ENCODE results near the gene MON1B.
"Not testable (repeated sequence)": the region's sequence is repeated elsewhere in the genome, so short reads cannot be mapped to it uniquely, and the experiment has no call there.

Gene MON1B

GRCh38 chr16:77242471-77242870, 51.5 kb downstream of the MON1B start:
- H3K27me3 Mint-ChIP-seq (ENCODE audit: low read depth); H3K4me3 Mint-ChIP-seq; H3K4me1 Mint-ChIP-seq (ENCODE audit: low read depth); H3K27ac Mint-ChIP-seq; DNase-seq (ENCODE audit: low spot score); H3K9me3 Mint-ChIP-seq; H3K36me3 Mint-ChIP-seq (ENCODE audit: low read depth): not testable (repeated sequence)

GRCh38 chr16:77246150-77246549, 55.2 kb downstream of the MON1B start:
- H3K27me3 Mint-ChIP-seq (ENCODE audit: low read depth), result no peaks in the 10 kb centered on the region
- no peak for DNase-seq (ENCODE audit: low spot score)
- H3K4me3 Mint-ChIP-seq, result no peak overlapping the region
- H3K27ac Mint-ChIP-seq, result no peak overlapping the region
- H3K4me1 Mint-ChIP-seq (ENCODE audit: low read depth), result no peaks in the 10 kb centered on the region
- no peaks in the 10 kb centered on the region for H3K9me3 Mint-ChIP-seq
- H3K36me3 Mint-ChIP-seq (ENCODE audit: low read depth), result no peaks in the 10 kb centered on the region

GRCh38 chr16:77250400-77250799, 59.4 kb downstream of the MON1B start:
- H3K4me3 Mint-ChIP-seq, result no peak overlapping the region
- no peak overlapping the region for H3K27ac Mint-ChIP-seq
- no peak for DNase-seq (ENCODE audit: low spot score)
- no peaks in the 10 kb centered on the region for H3K9me3 Mint-ChIP-seq
- H3K36me3 Mint-ChIP-seq (ENCODE audit: low read depth), result no peaks in the 10 kb centered on the region
- no peaks in the 10 kb centered on the region for H3K4me1 Mint-ChIP-seq (ENCODE audit: low read depth)
- H3K27me3 Mint-ChIP-seq (ENCODE audit: low read depth), result no peaks in the 10 kb centered on the region
